HEK293T (cell line): ENCODE measurements around the gene AQP12B.
"Not testable (repeated sequence)": the region's sequence is repeated elsewhere in the genome, so short reads cannot be mapped to it uniquely, and the experiment has no call there.

Experiments
- ARNT ChIP-seq: fragments of 450-650 bp; IDR thresholded peaks from 2 replicates; pipeline ENCODE4 v1.6.1; 2017; ENCODE audit warnings: mild to moderate bottlenecking
- BHLHE40 ChIP-seq: fragments of 450-650 bp; IDR thresholded peaks from 2 replicates; pipeline ENCODE4 v1.6.1; 2016; ENCODE audit warnings: mild to moderate bottlenecking, moderate library complexity, borderline replicate concordance
- FOXM1 ChIP-seq: fragments of 450-650 bp; IDR thresholded peaks from 2 replicates; pipeline ENCODE4 v1.6.1; 2017; ENCODE audit warnings: mild to moderate bottlenecking, borderline replicate concordance
- HDGF ChIP-seq: fragments of 450-650 bp; IDR thresholded peaks from 2 replicates; pipeline ENCODE4 v1.6.1; 2017; ENCODE audit warnings: antibody characterized with exemption, borderline replicate concordance

DNA sequence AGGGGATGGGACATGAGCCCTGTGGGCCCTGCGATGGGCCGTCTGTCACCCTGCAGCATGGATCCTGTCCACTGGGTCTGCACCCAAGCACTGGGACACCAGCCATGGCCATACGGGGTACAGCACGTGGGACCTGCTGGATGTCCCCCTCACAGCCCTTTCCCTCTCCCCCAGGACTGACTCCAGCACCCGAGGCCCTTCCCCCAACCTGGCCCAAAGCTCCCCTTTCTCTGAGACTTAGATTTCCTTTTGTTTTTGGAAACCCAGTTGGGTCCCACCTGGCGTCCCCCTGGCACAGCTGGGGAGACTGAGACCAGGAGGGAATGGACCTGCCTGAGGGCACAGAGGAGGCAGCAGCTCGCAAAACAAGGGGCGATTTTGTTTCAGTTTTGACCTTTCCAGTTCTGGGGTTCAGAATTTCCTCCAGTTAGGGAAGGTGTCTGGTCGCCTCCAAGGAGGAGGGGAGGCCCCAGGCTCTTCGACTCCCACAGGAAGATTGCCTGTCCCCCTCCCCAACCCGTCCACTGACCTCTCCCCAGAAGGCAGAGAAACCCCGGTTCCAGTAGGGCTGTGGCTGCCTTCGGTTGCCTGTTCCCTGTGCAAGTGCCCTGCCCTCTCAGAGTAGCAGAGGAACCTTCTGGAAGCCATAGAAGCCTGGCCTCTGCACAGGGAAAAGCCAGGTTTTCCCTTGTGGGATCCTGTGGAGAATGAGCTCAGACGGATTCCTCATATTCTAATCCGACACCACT is 1.5 kb upstream of the AQP12B start:
- not testable (repeated sequence) for TF ChIP-seq FOXM1, ARNT, BHLHE40, HDGF
